Neural crest cell (in vitro differentiated cells): Measurements from ENCODE around the gene GDAP1L1. TPM values are rescaled to one million over a fixed set of nuclear protein-coding genes. Genes with fewer than 3 reads are reported as not detected.
"Not testable (repeated sequence)": the region's sequence is repeated elsewhere in the genome, so short reads cannot be mapped to it uniquely, and the experiment has no call there.

Source experiments
- DNase-seq: peaks from one replicate; pipeline ENCODE4 v3.0.0; 2021; ENCODE audit warnings: low read depth, mixed read lengths, low spot score
- H3K27ac Mint-ChIP-seq: one replicate; pipeline ENCODE4 v1.8.0; 2021; ENCODE audit warnings: mild to moderate bottlenecking, mixed read lengths; ENCODE audit not compliant: unreplicated experiment
- H3K27me3 Mint-ChIP-seq: 2 replicates; pipeline ENCODE4 v1.8.0; 2021; ENCODE audit warnings: low read depth, mild to moderate bottlenecking, mixed read lengths
- H3K36me3 Mint-ChIP-seq: 2 replicates; pipeline ENCODE4 v1.8.0; 2021; ENCODE audit warnings: low read depth, mild to moderate bottlenecking, mixed read lengths
- H3K4me1 Mint-ChIP-seq: 2 replicates; pipeline ENCODE4 v1.8.0; 2021; ENCODE audit warnings: mixed read lengths
- H3K4me3 Mint-ChIP-seq: one replicate; pipeline ENCODE4 v1.8.0; 2021; ENCODE audit warnings: mild to moderate bottlenecking, mixed read lengths
- H3K9me3 Mint-ChIP-seq: 2 replicates; pipeline ENCODE4 v1.8.0; 2021; ENCODE audit warnings: mixed read lengths
- CTCF ChIP-seq: fragments of 200-600 bp; sonication (generic); conservative IDR thresholded peaks from 2 replicates; pipeline ENCODE4 v1.5.0; 2021; ENCODE audit warnings: antibody characterized with exemption, mild to moderate bottlenecking
- total RNA-seq: library from RNA; stranded (reverse); gene quantifications from 2 replicates; pipeline ENCODE4 v1.2.1, GENCODE V29; 2021

GDAP1L1 gene
- total RNA-seq, 1 donor from 2014 or later, result 10.9 TPM

GRCh38 chr20:44296011-44296410, 48.9 kb downstream of the GDAP1L1 start:
- H3K27ac Mint-ChIP-seq, result no peak overlapping the region
- H3K9me3 Mint-ChIP-seq, result no peaks in the 10 kb centered on the region
- H3K27me3 Mint-ChIP-seq, result no peaks in the 10 kb centered on the region
- H3K36me3 Mint-ChIP-seq, result no peaks in the 10 kb centered on the region
- no peak overlapping the region for H3K4me3 Mint-ChIP-seq
- TF ChIP-seq CTCF, result no peak
- no peak for DNase-seq
- no peaks in the 10 kb centered on the region for H3K4me1 Mint-ChIP-seq

GRCh38 chr20:44297721-44298120, 50.6 kb downstream of the GDAP1L1 start:
- H3K9me3 Mint-ChIP-seq, result no peaks in the 10 kb centered on the region
- DNase-seq, result no peak
- H3K27ac Mint-ChIP-seq, result no peak overlapping the region
- no peaks in the 10 kb centered on the region for H3K27me3 Mint-ChIP-seq
- no peak overlapping the region for H3K4me3 Mint-ChIP-seq
- H3K4me1 Mint-ChIP-seq, result no peaks in the 10 kb centered on the region
- no peak for TF ChIP-seq CTCF
- no peaks in the 10 kb centered on the region for H3K36me3 Mint-ChIP-seq

GRCh38 chr20:44299011-44299535, 52.0 kb downstream of the GDAP1L1 start:
- DNase-seq, H3K27ac Mint-ChIP-seq, H3K27me3 Mint-ChIP-seq, H3K36me3 Mint-ChIP-seq, H3K4me1 Mint-ChIP-seq, H3K4me3 Mint-ChIP-seq, H3K9me3 Mint-ChIP-seq: not testable (repeated sequence)

- Mint-ChIP-seq H3K27ac (no peak overlapping the region), H3K4me1 (no peaks in the 10 kb centered on the region), H3K36me3 (no peaks in the 10 kb centered on the region), H3K27me3 (no peaks in the 10 kb centered on the region), H3K9me3 (no peaks in the 10 kb centered on the region), H3K4me3 (no peak overlapping the region)
- no peak for TF ChIP-seq CTCF
- no peak for DNase-seq
Observed at GRCh38 chr20:44301285-44301684, 54.2 kb downstream of the GDAP1L1 start.

GRCh38 chr20:44302026-44302669, 55.0 kb downstream of the GDAP1L1 start:
- Mint-ChIP-seq H3K27ac (no peak overlapping the region), H3K9me3 (no peaks in the 10 kb centered on the region), H3K4me1 (no peaks in the 10 kb centered on the region), H3K4me3 (no peak overlapping the region), H3K27me3 (no peaks in the 10 kb centered on the region), H3K36me3 (no peaks in the 10 kb centered on the region)
- DNase-seq, result no peak
- TF ChIP-seq CTCF, result no peak

GRCh38 chr20:44302736-44303135, 55.6 kb downstream of the GDAP1L1 start:
- DNase-seq, result no peak
- H3K36me3 Mint-ChIP-seq, result no peaks in the 10 kb centered on the region
- no peaks in the 10 kb centered on the region for H3K27me3 Mint-ChIP-seq
- no peak overlapping the region for H3K27ac Mint-ChIP-seq
- no peaks in the 10 kb centered on the region for H3K4me1 Mint-ChIP-seq
- no peak overlapping the region for H3K4me3 Mint-ChIP-seq
- H3K9me3 Mint-ChIP-seq, result no peaks in the 10 kb centered on the region
- no peak for TF ChIP-seq CTCF
